SHP77 (cell line): ENCODE measurements around the gene TEAD1.

Experiments
- DNase-seq, 2 experiments: peaks; one replicate each; lab custom pipeline; 2025; lab: John Stamatoyannopoulos, UW

TEAD1 gene

DNA sequence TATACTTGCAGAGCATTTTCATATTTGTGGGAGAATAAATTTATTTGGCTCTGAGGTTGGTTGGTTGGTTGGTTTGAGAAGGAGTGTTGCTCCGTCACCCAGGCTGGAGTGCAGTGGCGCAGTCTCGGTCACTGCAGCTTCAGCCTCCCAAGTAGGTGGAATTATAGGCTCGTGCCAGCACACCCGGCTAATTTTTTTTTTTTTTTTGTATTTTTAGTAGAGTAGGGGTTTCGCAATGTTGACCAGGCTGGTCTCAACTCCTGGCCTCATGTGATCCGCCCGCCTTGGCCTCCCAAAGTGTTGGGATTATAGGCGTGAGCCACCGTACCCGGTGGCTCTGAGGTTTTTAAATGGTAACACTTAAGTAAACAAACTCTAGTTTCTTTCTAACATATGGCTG lies 161.1 kb downstream of the TEAD1 start:
- DNase-seq: no peak

DNA sequence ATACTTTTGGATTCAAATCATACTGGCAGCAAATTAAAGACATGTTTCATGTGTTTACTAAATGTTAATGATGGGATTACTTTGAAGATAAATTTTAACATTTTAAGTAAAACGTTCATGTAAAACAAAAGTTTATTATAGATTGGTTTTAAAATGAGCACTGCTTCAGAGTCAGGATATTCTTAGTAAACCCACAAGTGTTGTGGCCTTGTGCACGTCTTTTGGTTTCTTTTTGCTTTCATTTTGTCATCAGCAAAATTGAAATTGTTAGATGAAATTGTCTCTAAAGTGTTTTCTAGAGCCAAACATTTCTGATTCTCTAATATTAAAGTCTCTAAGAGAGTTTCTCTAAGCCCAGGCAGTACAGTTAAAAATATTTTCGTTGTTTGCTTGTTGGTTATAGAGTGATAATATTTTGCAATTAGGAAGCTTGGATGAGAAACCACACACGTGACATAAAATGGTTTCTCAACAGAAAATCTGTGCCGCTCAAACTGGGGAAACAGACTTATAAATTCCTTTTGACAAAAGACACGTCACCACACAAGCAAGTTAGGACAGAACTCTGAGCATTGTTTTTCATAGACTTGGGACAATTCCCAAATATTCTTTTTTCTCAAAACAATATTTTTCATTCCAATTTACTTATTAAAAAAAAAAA lies 164.4 kb downstream of the TEAD1 start:
- no peak for DNase-seq

DNA sequence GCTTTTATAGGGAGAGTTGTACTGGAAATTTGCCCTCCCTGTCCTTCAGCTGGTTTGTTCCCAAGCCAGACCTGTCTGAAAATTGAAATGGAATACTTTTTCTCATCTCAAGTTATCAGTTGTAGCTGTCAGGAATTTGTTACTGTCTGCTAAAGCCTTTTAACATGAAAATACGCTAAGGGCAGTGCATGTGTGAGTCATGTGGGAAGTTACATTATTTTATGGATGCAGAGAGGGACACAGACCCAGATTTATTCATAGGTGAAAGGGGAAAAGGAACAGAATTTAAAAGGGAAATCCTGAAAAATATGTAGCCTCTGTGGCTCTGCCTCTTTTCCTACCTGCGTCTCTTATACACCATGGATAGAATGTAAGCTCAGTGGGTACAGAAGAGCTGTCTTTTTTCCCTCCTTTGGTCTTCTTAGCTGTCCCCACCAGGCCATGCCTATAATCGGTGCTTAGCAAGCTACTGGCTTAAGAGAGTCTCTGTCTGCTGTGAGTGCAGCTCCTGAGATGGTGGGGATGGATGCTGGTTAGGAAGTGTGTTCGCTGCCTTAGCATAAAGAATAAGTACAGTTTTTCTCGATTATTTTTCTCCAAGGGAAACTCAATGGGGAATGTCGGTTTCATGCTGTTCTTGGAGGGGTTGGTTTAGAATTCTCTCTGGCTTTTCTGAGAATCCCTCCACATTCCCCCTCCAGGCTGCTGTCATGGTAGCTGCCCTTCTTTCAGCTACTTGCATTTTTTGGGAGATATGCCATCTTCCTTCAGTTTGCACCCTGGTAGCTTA lies 166.8 kb downstream of the TEAD1 start:
- no peak for DNase-seq

DNA sequence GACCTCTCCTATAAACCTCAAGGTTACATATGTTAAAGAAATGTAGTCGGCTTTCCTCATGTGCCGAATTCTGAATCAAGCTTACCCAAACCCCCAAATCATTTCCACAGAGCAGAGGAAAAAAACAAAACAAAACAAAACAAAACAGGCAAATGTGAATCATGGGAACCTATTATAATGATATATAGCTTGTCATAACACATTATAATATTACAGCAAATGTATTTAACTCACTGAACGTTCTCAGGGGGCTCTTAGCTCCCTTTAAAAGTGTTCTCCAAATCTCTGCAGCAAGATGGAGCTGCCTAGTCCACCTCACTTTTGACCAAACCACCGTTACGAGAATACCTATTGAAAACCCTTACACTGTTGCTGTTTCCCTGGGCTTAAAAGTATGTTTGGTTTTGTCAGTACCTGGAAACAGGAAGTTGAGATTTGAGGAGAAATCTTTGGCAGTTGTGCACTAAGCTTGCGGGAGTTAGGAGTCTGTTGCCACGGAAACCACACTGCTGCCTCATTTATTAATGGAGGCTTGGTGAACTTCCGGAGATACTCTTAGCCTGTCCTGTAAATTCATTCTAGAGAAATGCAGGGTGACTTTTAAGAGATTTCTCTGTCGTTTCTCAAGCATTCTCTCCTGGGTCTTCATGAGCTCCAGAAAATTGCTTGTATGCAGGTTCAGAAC lies 167.9 kb downstream of the TEAD1 start:
- DNase-seq: no peak

DNA sequence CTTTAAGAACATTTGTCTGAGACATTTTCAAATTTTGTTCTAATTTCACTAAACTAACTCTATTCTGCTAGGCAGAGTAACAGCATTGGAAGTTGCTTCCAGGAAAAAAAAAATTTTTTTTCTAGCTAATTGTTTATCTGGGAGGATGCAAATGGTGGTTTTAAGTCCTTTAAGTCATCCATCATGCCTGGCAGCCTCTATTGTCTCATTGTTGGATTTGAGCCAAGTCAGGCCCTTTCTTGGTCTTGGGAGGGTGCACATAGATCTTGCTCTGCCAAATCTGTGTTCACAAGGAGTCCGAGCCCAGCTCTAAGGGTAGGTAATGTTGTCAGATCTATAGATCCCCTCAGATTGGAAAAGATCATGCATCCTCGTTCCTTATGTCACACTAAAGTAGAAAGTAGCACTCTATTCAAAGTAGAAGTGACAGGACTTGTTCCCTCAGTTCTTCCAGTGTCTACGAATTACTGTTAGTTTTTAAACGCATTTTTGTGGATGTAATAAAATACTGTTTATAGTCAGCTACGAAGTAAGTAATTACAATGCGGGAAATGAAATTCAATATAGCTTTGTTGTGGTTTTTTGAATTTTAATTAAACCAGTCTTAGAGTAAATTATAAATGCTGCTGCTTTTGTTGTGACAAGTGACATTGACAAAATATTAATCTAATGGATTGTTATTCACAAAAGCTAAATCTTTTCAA lies 168.9 kb downstream of the TEAD1 start:
- DNase-seq: peak; percentile 8 to 24

DNA sequence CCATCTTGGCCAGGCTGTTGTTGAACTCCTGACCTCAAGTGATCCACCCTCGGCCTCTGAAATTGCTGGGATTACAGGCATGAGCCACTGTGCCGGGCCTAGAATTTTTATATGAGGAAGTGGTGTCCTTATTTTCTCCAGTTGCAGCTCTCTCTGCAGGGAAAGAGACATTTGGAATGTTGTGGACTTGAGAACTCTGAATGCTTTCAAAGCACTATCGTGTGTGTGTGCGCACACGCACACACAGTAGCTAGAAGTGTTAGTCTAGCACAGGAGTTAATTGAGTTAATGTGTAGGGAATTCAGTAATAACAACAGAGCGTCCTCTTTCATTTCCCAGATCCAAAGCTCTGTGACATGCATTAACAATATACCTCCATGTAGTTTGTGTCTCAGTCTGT lies 170.9 kb downstream of the TEAD1 start:
- no peak for DNase-seq

DNA sequence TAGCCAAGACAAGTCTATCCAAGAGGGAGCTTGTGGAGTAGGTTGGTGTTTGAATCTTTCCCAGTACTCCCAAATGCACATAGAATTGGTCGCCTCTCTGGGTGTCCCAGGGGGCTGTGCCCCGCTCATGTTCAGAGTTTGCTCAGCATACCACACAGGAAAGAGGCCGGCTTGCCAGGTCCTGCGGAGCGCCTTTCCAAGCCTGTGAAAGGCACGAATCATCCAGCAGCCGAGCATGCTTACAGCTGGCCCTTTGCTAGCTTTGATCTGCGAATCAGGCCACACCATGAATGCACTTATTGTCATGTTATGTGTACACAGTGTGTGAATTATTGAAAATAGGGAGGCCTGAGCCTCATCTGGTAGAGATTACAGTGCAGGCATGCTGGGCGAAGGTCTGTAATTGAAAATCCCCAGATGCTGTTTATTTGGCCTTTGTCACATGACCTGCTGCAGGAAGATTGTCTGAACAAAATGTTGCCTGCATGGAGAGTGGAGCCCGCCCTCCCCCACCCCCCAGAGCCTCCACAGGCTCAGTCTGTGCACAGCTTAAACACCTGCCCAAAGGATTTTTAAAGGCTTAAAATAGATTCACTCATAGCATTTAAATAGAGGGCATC lies 171.6 kb downstream of the TEAD1 start:
- DNase-seq: peak; percentile 83 to 84

DNA sequence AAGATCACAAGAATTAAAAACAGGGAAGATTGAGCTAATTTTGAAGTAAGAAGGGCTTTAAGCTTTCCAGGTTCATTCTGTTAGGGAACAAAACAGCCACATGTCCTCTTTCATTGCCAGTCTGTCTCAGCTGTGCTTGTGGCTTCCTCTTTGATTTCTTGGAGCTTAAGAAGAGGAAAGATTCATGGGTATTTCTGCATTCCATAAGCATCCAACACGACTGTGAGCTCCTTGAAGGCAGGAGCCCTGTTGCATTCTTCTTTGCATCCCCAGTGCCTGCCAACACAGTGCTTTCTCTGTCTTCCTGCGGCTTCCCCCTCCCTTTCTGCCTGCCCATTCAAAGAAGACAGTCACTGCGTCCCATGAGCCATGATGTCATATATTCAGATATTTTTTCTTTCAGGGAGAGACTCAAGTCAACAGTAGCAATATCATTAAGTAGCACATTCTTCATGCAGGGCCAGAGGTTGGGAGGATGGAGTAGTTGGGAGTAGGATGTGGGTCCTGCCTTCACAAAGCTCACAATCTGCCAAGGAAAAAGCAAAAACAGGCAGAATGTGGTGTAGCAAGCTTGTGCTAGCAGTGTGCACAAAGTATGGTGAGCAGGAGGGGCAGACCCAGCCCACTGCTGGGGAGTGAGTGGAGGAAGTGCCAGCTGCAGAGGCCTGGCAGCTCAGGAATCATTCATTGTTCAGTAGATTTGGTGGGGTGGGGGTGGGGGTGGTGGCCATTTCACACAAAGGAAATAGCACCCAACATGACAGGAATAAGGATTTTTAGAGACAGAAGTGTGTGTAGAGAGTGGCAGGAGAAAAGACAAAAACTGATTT lies 172.8 kb downstream of the TEAD1 start:
- DNase-seq: peak in 1 of 2 experiments; percentile 11

DNA sequence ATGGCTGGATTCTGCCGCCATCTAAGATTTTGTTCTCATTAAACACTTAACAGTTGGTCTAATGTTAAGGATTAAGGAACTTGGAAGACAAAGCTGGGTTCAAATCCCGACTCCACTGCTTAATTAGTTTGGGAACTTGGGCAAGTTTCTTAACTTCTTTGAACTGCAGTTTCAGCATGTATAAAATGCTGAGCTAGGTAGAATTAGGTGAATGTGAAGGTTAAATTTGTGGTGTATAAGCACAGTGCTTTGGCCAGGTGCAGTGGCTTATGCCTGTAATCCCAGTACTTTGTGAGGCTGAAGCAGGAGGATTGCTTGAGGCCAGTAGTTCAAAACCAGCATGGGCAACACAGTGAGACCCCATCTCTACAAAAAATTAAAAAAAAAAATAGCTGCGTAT lies 174.2 kb downstream of the TEAD1 start:
- no peak for DNase-seq

DNA sequence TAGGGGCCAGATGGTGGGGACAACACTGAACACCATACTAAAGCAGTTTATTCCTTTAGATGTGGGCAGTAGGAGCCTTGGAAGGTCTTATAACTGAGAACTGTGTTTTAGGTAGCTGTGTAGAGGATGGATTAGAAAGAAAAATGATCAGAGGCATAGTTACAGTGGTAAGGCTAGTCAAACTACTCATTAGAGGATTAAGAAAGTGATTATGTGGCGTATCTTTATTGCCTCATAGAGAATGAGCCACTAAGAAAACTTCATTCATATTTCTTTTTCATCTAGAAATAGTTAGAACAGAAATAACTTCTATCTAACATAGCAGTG lies 179.1 kb downstream of the TEAD1 start:
- DNase-seq: no peak

DNA sequence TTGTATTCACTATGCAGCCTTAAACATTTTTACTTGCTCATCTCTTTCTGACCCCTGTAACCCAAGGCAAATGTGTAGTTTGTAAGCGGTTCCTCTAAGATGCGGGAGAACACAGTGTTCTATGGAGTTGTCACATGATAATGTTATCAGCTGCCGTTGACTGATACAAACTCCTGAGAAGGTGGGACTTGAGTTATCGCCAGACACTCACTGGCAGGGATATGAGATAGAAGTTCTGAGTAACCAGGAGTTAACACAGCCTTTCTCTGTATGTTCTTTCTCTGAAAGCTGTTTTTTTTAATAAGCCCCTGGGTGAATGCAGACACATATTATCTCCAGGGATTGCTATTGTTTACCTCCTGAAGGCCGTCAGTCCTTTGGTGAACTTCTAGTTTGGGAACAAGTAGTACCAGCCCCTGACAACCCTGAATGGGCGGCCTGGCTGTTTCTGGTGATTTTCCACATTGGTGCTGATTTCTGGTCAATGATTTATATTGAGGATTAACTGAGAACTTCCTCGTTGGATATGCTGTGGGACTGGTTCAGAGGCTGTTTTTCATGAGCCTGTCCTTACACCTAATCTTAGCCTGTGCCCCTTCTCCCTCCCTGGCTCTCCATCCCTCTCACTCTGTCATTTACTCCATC lies 179.6 kb downstream of the TEAD1 start:
- no peak for DNase-seq

DNA sequence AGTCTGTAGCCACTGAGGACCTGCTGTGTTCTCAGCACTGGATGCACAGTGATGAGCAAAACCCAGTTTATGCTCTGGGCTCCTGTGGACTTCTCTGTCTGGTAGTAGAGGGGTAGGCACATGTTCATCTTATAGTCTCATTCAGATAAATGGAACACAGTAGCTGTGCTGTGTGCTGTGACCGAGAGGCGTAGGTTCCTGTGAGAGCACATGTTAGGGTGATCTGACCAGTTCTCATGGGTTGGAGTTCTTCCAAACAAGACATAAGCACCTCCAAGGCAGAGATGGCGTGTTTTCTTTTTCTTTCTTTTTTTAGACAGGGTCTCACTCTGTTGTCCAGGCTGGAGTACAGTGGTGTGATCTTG lies 180.1 kb downstream of the TEAD1 start:
- DNase-seq: no peak

DNA sequence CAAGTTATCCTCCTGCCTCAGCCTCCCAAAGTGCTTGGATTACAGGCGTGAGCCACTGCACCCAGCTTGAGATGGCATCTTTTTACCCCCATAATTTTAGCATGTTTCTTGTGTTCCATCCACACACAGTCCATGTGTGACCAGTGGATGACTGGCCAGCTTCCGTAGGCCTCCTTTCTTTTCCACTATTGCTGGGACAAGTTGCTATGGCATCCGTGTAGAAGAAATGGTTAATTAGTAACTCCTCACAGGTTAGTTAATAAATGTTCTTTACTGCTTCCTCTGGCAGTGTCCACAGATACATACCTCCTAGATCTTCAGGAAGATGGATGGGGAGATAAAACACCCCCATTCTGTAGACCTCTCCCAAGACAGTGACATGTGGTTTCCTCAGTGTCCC lies 180.6 kb downstream of the TEAD1 start:
- no peak for DNase-seq

DNA sequence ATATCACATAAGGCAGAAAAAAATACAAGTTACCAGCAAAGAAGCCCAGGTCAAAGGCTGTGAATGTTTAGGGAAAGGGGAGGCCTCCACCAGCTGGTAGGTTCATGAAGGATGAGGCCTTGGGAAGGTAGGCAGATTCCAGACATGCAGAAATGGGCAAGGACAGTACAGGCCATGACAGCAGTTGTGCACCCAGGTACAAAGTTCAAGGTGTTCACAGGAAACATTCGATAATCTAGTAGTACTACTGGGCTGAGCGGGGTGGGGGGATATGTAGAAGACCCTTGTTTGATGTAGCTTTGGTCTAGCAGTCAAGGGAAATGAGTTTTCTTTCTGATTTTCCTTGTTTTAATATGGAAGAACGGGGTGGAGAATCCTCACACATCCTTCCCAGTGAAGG lies 182.1 kb downstream of the TEAD1 start:
- no peak for DNase-seq

DNA sequence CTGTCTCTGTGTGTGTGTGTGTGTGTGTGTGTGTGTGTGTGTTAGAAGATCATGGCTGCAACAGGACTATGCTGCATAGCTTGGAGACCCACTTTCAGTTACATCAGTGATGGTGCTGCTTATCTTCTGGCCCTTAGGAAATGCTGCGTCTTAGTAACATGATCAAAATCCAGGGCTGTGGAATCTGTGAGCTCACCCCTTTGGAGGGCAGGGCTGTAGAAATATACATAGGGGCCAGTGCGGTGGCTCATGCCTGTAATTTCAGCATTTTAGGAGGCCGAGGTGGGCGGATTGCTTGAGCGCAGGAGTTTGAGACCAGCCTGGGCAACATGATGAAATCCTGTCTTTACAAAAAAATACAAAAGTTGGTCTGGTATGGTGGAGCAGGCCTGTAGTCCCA lies 183.4 kb downstream of the TEAD1 start:
- DNase-seq: no peak

DNA sequence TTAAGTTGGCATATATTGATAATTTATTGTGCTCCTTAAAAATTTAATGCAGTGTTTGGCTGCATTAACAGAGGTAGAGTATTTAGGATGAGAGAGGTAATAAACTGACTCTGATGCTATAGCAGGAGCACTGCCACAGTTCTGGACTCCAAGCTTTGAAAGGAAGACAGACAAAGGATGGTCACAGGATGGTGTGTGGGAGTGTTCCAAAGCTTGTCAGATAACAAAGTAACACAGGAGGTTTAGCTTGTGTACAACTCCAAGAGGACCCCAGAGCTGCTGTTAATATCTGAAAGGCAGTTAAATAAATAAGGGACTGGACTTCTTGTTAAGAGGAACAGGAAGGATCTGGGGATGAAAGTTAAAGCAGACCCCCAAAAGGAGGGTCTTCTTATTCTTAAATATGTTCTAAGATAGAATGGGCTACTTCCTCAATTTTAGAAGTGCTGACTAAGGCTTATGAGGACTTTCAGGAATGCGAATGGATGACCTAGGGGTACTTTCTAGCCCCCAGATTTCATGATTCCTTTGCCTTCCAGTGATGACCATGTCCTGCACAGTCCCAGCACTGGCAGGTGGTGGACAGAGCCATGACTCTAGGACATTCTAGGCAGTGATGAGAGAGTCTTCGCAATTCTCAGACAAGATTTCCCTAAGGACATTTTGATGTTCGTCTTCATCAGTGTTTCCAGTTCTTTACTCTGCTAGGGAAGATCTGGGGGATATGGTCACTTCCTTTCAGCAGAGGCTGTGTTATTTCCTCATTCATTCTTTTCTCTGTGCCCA lies 185.8 kb downstream of the TEAD1 start:
- no peak for DNase-seq

DNA sequence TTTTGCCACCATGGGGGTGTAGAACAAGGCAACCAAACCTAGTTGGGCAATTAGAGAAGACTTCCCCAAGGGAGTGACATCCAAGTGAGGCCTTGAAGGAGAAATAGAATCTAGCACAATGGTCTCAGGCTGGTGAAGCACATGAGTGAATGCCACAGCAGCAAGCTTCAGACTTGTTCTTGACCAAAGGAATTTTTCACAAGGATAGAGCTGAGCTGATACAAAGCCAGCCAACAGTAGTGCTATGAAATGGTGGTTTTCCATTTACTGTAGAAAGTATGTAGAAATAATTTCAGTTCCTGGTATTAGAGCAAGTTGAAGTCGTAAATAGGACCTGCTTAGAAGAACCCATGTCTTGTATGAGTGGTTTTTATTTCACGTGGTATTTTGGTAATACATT lies 186.6 kb downstream of the TEAD1 start:
- DNase-seq: no peak

DNA sequence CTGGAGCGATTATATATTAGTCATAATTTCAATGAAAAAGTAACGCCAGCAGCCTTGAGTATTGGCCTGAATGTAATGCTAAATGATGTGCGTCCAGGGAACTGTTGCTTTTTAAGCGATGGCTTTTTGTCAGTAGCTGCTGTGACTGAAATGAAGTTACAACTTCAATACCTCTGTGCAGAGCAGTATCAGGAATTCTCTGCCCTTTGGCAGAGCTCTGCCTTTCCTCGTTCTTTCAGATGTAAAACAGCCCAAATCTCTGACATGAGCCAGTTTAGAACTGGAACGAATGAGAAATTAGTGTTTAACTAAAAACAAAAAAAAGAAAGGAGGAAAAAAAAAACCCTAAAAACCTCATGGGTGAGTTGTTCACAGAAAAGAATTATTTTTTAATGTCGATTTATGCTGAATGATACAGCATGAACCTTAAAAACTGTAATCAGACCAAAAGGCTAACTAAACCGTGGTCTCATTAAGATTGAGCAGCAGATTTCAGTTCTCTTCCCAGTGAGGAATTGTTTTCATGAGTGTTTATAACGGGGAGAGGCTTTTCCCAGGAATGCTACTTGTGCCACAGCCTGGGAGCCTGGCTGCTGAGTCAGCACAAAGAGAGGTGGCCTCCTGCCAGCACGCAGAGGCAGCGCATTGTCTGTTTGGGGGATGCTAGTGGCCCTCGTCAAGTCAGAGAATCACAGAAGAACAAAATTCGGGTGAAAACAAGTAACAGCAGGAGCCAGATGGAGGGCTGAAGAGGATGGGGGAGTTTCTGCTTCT lies 188.7 kb downstream of the TEAD1 start:
- DNase-seq: no peak

DNA sequence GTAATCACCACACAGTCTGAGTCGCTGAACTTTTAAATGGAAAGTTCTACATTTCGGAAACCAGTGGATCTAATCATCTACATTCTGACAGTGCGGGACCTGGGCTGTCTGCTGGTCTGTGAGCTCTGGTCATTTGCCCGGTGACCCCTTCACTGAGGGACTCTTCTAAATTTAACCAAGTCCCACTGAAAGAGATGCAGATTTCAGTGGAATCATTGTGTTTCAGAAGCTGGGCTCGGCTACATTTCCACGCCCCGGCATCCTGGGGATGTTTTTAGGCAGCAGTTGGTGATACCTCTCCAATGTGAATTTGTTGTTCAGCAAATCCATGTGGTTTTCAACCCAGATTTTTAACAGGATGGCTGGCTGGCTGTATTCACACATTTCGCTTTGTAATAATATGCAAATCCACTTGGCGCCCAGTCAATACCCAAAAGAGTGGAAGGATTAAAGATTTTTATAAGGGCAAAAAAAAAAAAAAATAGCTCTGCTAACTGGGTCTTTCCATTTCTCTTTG lies 189.4 kb downstream of the TEAD1 start:
- DNase-seq: no peak
